Ureter (tissue), 1 donor: ENCODE measurements around the gene THSD1. TPM values are rescaled to one million over a fixed set of nuclear protein-coding genes. Genes with fewer than 3 reads are reported as not detected.
"Not testable (repeated sequence)": the region's sequence is repeated elsewhere in the genome, so short reads cannot be mapped to it uniquely, and the experiment has no call there.

Experiments
- DNase-seq: peaks from one replicate; pipeline ENCODE4 v3.0.0-alpha.2; 2020; ENCODE audit warnings: low spot score
- total RNA-seq: library from RNA; stranded (reverse); gene quantifications from one replicate; pipeline ENCODE4 v1.2.4, GENCODE V29; 2023
- donor health status: DM: yes; HTN: yes; CAD: no.

Gene THSD1
- total RNA-seq, 1 donor from 2014 or later: 6.0 TPM

GRCh38 chr13:52356327-52356726 is 49.6 kb downstream of the THSD1 start:
- DNase-seq: no peak

DNA sequence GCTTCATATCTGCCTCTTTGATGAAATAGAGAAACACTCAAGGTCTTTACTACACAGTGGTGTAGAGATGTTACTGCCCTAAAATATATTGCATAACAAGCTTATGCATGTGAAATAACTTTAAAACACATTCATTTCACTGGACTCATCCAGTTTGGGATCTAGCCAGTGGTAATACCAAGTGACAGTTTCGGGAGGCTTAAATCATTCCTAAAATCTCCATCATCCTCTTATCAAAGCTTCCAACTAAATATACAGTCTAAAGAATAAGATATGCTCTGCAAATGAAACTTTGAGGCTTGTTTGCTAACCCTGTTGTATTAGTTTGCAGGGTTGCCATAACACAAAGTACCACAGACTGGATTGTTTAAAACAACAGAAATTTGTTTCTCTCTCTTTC is 52.8 kb downstream of the THSD1 start:
- no peak for DNase-seq

- no peak for DNase-seq
These were observed 56.8 kb downstream of the THSD1 start for GRCh38 chr13:52348983-52349780.

DNA sequence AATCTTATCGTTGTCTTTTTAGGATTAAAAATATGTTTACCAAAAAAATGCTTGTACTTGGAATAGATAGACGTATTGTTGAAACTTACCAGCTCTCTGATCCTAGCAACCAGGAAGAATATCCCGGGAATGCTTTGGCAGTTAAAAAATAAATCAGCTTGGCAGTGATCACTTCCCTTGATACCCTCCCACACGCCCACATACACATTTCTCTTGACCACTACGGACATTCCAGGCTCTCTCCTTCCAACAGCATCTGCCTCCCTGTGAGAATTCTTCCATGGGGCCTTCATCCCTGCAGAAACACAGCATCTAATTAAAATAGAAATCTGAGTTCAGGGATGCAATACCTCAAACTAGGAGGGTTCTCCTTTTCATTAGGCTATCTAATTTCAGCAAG is 57.9 kb downstream of the THSD1 start:
- no peak for DNase-seq

DNA sequence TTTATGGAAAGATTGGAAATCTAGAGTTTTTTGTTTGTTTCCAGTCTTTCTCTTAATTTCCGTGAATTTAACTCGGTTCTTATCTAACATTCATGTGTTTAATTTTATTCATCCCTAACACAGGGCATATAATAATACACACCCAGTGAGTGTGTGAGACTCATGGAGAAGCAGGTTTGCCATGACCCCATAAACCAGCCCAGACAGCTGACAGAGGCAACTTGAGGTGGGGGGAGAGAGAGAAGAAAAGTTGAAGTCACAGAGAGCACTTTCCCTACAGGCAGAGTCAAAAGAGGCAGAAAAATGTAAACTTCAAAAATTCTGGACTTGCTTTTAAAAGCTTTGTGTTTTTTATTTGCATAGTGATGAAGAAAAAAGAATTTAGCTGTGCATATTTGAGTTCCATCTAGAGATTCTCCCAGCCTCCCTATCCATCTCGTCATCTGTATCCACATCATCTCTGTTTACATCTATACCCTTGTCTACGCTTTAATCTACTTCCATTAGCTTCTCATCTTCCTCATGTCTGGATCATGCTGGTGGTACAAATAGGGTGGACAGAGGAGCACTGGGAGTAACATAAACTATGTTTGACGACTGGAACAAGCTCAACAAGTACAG is 60.2 kb downstream of the THSD1 start:
- no peak for DNase-seq

GRCh38 chr13:52345048-52345447 is 60.9 kb downstream of the THSD1 start:
- no peak for DNase-seq

DNA sequence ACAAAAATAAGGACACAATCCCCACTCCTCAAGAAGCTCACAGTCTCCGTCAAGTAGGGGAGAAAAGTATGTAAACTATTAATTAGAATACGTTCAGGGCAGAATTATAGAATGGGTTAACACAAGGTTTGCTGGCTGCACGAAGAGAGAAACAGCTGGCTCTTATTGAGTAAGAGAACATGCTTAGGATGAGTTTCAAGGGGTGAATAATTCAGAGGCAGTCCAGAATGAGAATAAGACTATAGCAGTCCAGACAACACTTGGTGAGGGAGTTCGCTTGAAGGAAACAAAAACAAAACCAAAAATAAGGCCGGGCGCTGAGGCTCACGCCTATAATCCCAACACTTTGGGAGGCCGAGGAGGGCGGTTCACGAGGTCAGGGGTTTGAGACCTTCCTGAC is 61.9 kb downstream of the THSD1 start:
- DNase-seq: no peak

DNA sequence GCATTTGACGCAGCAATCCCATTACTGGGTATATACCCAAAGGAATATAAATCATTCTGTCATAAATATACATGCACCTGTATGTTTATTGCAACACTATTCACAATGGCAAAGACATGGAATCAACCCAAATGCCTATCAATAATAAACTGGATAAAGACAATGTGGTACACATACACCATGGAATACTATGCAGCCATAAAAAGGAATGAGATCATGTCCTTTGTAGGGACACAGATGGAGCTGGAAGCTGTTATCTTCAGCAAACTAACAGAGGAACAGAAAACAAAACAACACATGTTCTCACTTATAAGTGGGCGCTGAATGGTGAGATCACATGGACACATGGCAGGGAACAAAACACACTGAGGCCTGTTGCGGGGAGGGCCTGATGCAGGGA is 63.8 kb downstream of the THSD1 start:
- not testable (repeated sequence) for DNase-seq

DNA sequence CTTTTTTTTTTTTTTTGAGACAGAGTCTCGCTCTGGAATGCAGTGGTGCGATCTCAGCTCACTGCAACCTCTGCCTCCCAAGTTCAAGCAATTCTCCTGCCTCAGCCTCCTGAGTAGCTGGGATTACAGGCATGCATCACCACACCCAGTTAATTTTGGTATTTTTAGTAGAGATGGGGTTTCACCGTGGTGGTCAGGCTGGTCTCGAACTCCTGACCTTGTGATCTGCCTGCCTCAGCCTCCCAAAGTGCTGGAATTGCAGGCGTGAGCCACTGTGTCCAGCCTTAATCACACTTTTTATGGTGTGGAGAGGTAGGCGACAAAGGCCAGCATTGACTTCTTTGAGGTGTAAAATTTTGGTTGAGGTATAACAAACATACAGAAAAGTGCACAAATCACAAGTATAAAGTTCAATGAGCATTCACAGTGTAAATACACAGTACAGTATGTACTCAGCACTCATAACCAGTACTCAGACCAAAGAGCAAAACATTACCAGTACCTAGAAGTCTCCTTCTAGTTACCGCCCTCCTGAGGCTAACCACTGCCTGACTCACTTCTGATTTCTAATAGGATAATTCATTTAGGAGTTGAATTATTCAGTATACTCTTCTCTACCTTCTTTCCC is 68.0 kb downstream of the THSD1 start:
- DNase-seq: not testable (repeated sequence)

- DNase-seq: not testable (repeated sequence)
These were observed 71.9 kb downstream of the THSD1 start for GRCh38 chr13:52334107-52334506.

DNA sequence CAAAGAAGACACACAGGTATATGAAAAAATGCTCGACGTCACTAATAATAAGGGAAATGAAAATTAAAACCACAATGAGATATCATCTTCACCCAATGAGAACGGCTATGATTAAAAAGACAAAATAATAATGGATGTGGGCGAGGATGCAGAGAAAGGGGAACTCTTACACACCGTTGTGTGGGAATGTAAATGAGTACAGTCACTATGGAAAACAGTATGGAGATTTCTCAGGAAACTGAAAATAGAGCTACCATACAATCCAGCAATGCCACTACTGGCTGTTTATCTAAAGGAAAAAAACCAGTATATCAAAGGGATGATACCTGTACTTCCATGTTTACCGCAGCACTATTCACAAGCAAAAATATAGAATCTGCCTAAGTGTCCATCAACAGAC is 74.1 kb downstream of the THSD1 start:
- DNase-seq: not testable (repeated sequence)

Other genes with a start within 250 kb of the THSD1 start
- 17.3 TPM for gene NEK3, start 246.6 kb downstream of the THSD1 start, total RNA-seq
- 64.2 TPM for gene VPS36, start 44.5 kb upstream of the THSD1 start, total RNA-seq
- 7.9 TPM for gene CKAP2, start 49.3 kb upstream of the THSD1 start, total RNA-seq
- 11.4 TPM for gene HNRNPA1L2, start 236.3 kb upstream of the THSD1 start, total RNA-seq
- 40.9 TPM for gene SUGT1, start 246.7 kb upstream of the THSD1 start, total RNA-seq